GM19455 (cell line): ENCODE results near the gene EGLN3.
"Not testable (repeated sequence)": the region's sequence is repeated elsewhere in the genome, so short reads cannot be mapped to it uniquely, and the experiment has no call there.

Source experiments
- ATAC-seq: cut with Tn5 transposase; IDR thresholded peaks from one replicate; pipeline ENCODE4 v1.9.1; 2021; ENCODE audit not compliant: unreplicated experiment

EGLN3 gene

GRCh38 chr14:33962466-33962865, 11.6 kb upstream of the EGLN3 start:
- not testable (repeated sequence) for ATAC-seq

GRCh38 chr14:33962016-33962415, 11.1 kb upstream of the EGLN3 start:
- ATAC-seq: no peak

GRCh38 chr14:33959692-33960151, 8.8 kb upstream of the EGLN3 start:
- no peak for ATAC-seq

GRCh38 chr14:33958605-33959226, 7.8 kb upstream of the EGLN3 start:
- ATAC-seq: no peak

GRCh38 chr14:33957993-33958392, 7.1 kb upstream of the EGLN3 start:
- no peak for ATAC-seq

GRCh38 chr14:33957299-33957698, 6.4 kb upstream of the EGLN3 start:
- ATAC-seq: no peak

- ATAC-seq: no peak
These were observed 5.8 kb upstream of the EGLN3 start for GRCh38 chr14:33956640-33957039.

GRCh38 chr14:33954016-33954598, 3.2 kb upstream of the EGLN3 start:
- ATAC-seq: no peak

GRCh38 chr14:33952541-33952940, 1.7 kb upstream of the EGLN3 start:
- ATAC-seq: no peak

GRCh38 chr14:33951183-33951840, 438 bp upstream of the EGLN3 start:
- ATAC-seq: no peak

- ATAC-seq: no peak
These were observed 1.4 kb downstream of the EGLN3 start for GRCh38 chr14:33949411-33949893.

GRCh38 chr14:33948869-33949408, 1.9 kb downstream of the EGLN3 start:
- no peak for ATAC-seq

GRCh38 chr14:33948145-33948868, 2.6 kb downstream of the EGLN3 start:
- ATAC-seq: no peak

- no peak for ATAC-seq
These were observed 4.0 kb downstream of the EGLN3 start for GRCh38 chr14:33946679-33947476.

GRCh38 chr14:33945210-33946088, 5.4 kb downstream of the EGLN3 start:
- ATAC-seq: no peak

- no peak for ATAC-seq
These were observed 7.6 kb downstream of the EGLN3 start for GRCh38 chr14:33943096-33943883.

GRCh38 chr14:33941718-33942117, 9.2 kb downstream of the EGLN3 start:
- no peak for ATAC-seq

- no peak for ATAC-seq
These were observed 10.3 kb downstream of the EGLN3 start for GRCh38 chr14:33940561-33941011.
